Karpas-422 (cell line): ENCODE data around the gene CTXND1. TPM values are rescaled to one million over a fixed set of nuclear protein-coding genes. Genes with fewer than 3 reads are reported as not detected.

Source experiments
- DNase-seq: peaks from one replicate; pipeline ENCODE4 v3.0.0-alpha.2; 2015
- H2AFZ ChIP-seq: fragments of 200-600 bp; sonication (generic); 2 replicates; pipeline ENCODE4 v1.6.1; 2014; ENCODE audit warnings: antibody characterized with exemption, low read length, mixed read lengths
- H3K27ac ChIP-seq: fragments of 200-600 bp; sonication (generic); 2 replicates; pipeline ENCODE4 v1.5.1; 2014; ENCODE audit warnings: mild to moderate bottlenecking, low read length, moderate library complexity
- H3K27me3 ChIP-seq: fragments of 200-600 bp; sonication (generic); 2 replicates; pipeline ENCODE4 v1.6.1; 2014; ENCODE audit warnings: low read length, mixed read lengths
- H3K36me3 ChIP-seq: fragments of 200-600 bp; sonication (generic); 2 replicates; pipeline ENCODE4 v1.6.1; 2014; ENCODE audit warnings: low read length, mixed read lengths; ENCODE audit not compliant: insufficient read depth
- H3K4me1 ChIP-seq: fragments of 200-600 bp; sonication (generic); 2 replicates; pipeline ENCODE4 v1.6.1; 2014; ENCODE audit warnings: mild to moderate bottlenecking, low read length, mixed read lengths
- H3K4me2 ChIP-seq: fragments of 200-600 bp; sonication (generic); 2 replicates; pipeline ENCODE4 v1.6.1; 2014; ENCODE audit warnings: low read length, low read depth, mild to moderate bottlenecking; ENCODE audit not compliant: poor library complexity, severe bottlenecking
- H3K4me3 ChIP-seq: fragments of 200-600 bp; sonication (generic); 2 replicates; pipeline ENCODE4 v1.5.1; 2014; ENCODE audit warnings: mild to moderate bottlenecking, antibody characterized with exemption, low read length, mixed read lengths
- H3K79me2 ChIP-seq: fragments of 200-600 bp; sonication (generic); 2 replicates; pipeline ENCODE4 v1.6.1; 2014; ENCODE audit warnings: mild to moderate bottlenecking, low read length, mixed read lengths
- H3K9ac ChIP-seq: fragments of 200-600 bp; sonication (generic); 2 replicates; pipeline ENCODE4 v1.6.0; 2014; ENCODE audit warnings: low read length
- H3K9me2 ChIP-seq: fragments of 200-600 bp; sonication (generic), shearing (Covaris generic); replicated peaks from 2 replicates; pipeline ENCODE4 v1.6.0; 2014; ENCODE audit warnings: mild to moderate bottlenecking, low read length, moderate library complexity; ENCODE audit not compliant: insufficient read depth
- H3K9me3 ChIP-seq: fragments of 300-700, 200-600 bp; sonication (generic); 2 replicates; pipeline ENCODE4 v1.6.1; 2014; ENCODE audit warnings: low read length, mixed read lengths
- H4K20me1 ChIP-seq: fragments of 200-600 bp; sonication (generic); 2 replicates; pipeline ENCODE4 v1.6.1; 2014; ENCODE audit warnings: mild to moderate bottlenecking, antibody characterized with exemption, low read length, low read depth; ENCODE audit not compliant: insufficient read depth
- total RNA-seq: library from RNA; depleted of rRNA; stranded (reverse); fragments of >200 nt; shearing (Covaris generic); gene quantifications from 2 replicates; pipeline ENCODE4 v1.2.3, GENCODE V29; 2014; ENCODE audit warnings: low replicate concordance

Gene CTXND1
- total RNA-seq, 1 experiment from 2014 or later = not detected

DNA sequence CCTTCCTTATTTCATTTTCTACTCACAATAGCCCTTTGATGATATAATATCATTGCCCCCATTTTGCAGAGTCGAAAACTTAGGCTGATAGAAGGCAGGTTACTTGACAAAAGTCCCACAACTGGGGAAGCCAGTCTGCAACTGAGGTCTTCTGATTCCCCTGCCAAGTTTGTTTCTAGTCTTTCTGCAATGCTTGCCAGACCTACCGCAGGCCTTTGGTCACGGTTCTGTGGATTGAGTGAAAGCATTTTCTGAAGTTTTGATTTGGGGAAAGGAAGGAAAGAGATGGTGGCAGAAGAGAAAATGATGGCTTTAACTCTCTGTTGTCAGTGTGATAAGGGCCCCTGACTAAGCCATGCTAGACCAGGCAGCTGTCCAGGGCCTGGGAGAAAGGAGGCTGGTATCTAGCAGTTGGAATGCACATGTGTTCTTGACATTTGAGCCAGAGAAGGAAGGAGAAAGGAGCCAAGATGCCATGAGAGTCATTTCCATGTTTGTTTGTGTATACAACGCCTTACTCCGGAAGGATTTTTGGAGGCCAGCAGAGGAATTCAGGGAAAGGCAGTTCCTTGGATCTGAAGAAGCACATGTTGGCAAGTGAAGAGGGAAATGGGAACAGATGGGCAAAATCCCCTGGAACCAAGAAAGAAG is 69.3 kb downstream of the CTXND1 start:
- DNase-seq = no peak

GRCh38 chr15:80180986-80181385 is 71.0 kb downstream of the CTXND1 start:
- Histone ChIP-seq H4K20me1 (no peaks in the 10 kb centered on the region), H3K27ac (no peak overlapping the region)

More for the DNA sequence above, 69.3 kb downstream of the CTXND1 start:
- Histone ChIP-seq H3K79me2 (no peaks in the 10 kb centered on the region), H4K20me1 (no peaks in the 10 kb centered on the region), H3K4me2 (no peak overlapping the region), H3K27ac (no peak overlapping the region), H3K4me3 (no peak overlapping the region), H3K9ac (no peak overlapping the region), H3K9me3 (no peaks in the 10 kb centered on the region), H3K27me3 (no peaks in the 10 kb centered on the region), H3K4me1 (peaks cover 11% of the 10 kb centered on the region), H3K36me3 (peaks cover 8% of the 10 kb centered on the region), H3K9me2 (no peaks in the 10 kb centered on the region), H2AFZ (no peak overlapping the region)

GRCh38 chr15:80180468-80180867 is 71.5 kb downstream of the CTXND1 start:
- DNase-seq = no peak
- no peaks in the 10 kb centered on the region for H3K79me2 ChIP-seq
- no peak overlapping the region for H3K4me2 ChIP-seq
- H4K20me1 ChIP-seq = no peaks in the 10 kb centered on the region
- no peaks in the 10 kb centered on the region for H3K27me3 ChIP-seq
- peaks cover 11% of the 10 kb centered on the region for H3K4me1 ChIP-seq
- H3K27ac ChIP-seq = no peak overlapping the region
- H3K9me2 ChIP-seq = no peaks in the 10 kb centered on the region
- no peak overlapping the region for H2AFZ ChIP-seq
- no peak overlapping the region for H3K4me3 ChIP-seq
- no peak overlapping the region for H3K9ac ChIP-seq
- H3K9me3 ChIP-seq = no peaks in the 10 kb centered on the region
- peaks cover 2% of the 10 kb centered on the region; the same call in 1 of the 2 replicates for H3K36me3 ChIP-seq

More at GRCh38 chr15:80180986-80181385, 71.0 kb downstream of the CTXND1 start:
- Histone ChIP-seq H3K4me1 (peaks cover 11% of the 10 kb centered on the region), H3K36me3 (peaks cover 3% of the 10 kb centered on the region), H3K79me2 (no peaks in the 10 kb centered on the region), H3K9me3 (no peaks in the 10 kb centered on the region), H3K9me2 (no peaks in the 10 kb centered on the region), H3K4me2 (no peak overlapping the region), H2AFZ (no peak overlapping the region), H3K4me3 (no peak overlapping the region), H3K9ac (no peak overlapping the region), H3K27me3 (no peaks in the 10 kb centered on the region)
- no peak for DNase-seq

GRCh38 chr15:80179935-80180334 is 72.1 kb downstream of the CTXND1 start:
- H3K4me1 ChIP-seq = peaks cover 11% of the 10 kb centered on the region
- H3K4me3 ChIP-seq = no peak overlapping the region
- H2AFZ ChIP-seq = no peak overlapping the region
- H3K36me3 ChIP-seq = peaks cover 2% of the 10 kb centered on the region; the same call in 1 of the 2 replicates
- no peaks in the 10 kb centered on the region for H3K27me3 ChIP-seq
- no peak overlapping the region for H3K4me2 ChIP-seq
- H3K9ac ChIP-seq = no peak overlapping the region
- no peak for DNase-seq
- H3K9me2 ChIP-seq = no peaks in the 10 kb centered on the region
- no peaks in the 10 kb centered on the region for H3K9me3 ChIP-seq
- H4K20me1 ChIP-seq = no peaks in the 10 kb centered on the region
- H3K27ac ChIP-seq = no peak overlapping the region
- no peaks in the 10 kb centered on the region for H3K79me2 ChIP-seq

DNA sequence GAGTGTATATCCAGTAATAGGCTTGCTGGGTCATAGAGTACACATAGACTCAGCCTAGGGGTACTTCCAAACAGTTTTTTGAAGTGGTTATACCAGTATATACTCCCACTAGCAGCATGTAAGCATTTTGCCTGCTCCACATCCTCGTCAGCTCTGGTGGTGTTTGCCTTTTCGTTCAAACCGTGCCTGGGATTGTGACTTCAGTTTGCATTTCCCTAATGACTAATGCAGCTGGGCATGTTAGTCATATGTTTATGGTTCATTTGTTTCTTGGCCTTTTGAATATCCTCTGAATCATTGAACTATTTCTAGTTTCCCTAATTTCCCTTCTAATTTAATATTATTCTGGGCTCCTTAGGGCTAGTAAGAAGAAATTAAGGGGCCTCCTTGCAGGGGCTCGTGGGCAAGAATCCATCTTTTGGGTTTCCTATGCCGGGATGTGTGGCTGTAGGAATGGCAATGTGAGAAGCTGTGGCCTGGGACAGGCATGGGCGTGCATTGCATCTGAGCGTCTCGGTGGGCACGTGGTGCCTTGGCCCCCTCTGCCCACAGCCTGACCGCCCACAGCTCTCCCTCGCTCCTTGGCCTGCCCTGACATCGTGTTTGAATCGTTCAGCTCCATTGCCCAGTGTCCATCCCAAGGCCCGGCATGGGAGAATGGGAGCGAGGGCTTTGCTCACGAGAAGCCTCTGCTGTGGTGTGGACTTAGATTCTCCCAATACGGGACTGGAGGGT is 72.8 kb downstream of the CTXND1 start:
- no peaks in the 10 kb centered on the region for H3K9me3 ChIP-seq
- no peaks in the 10 kb centered on the region for H3K9me2 ChIP-seq
- H3K9ac ChIP-seq = no peak overlapping the region
- peaks cover 11% of the 10 kb centered on the region for H3K4me1 ChIP-seq
- H3K27ac ChIP-seq = peak overlapping the region; percentile 2; the same call in 1 of the 2 replicates
- H3K79me2 ChIP-seq = no peaks in the 10 kb centered on the region
- peak overlapping the region; percentile 39 for H3K4me2 ChIP-seq
- no peak overlapping the region for H2AFZ ChIP-seq
- peaks cover 2% of the 10 kb centered on the region; the same call in 1 of the 2 replicates for H3K36me3 ChIP-seq
- no peaks in the 10 kb centered on the region for H4K20me1 ChIP-seq
- no peak overlapping the region for H3K4me3 ChIP-seq
- H3K27me3 ChIP-seq = no peaks in the 10 kb centered on the region
- peak; percentile 74 for DNase-seq

DNA sequence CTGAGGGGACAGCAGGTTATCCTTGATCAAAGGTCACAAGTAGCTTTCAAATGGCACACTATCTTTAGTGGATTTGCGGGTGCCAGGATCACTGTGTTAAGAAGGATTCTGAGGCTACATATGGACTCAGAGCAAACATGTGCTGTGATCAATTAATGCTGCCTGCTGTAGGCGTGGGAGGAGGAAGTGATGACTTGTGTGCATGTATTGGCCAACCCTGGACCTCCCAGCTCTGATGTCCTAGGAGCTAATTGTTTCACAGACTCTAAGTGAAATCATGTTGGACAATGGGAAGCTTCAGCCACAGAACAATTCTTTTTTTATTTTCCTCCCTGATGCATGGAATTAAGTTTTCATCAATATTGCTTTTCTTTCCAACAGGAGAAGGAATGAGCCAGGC is 74.9 kb downstream of the CTXND1 start:
- Histone ChIP-seq H3K79me2 (no peaks in the 10 kb centered on the region), H3K9me3 (no peaks in the 10 kb centered on the region), H3K27me3 (no peaks in the 10 kb centered on the region), H3K27ac (no peak overlapping the region), H3K36me3 (peaks cover 2% of the 10 kb centered on the region; the same call in 1 of the 2 replicates), H3K4me2 (no peak overlapping the region), H3K9me2 (no peaks in the 10 kb centered on the region), H3K9ac (no peak overlapping the region), H4K20me1 (no peaks in the 10 kb centered on the region), H3K4me3 (no peak overlapping the region), H2AFZ (no peak overlapping the region), H3K4me1 (peaks cover 11% of the 10 kb centered on the region)
- DNase-seq = no peak

GRCh38 chr15:80176443-80176842 is 75.6 kb downstream of the CTXND1 start:
- Histone ChIP-seq H3K36me3 (peaks cover 2% of the 10 kb centered on the region; the same call in 1 of the 2 replicates), H3K9me2 (no peaks in the 10 kb centered on the region), H3K9ac (no peak overlapping the region), H3K27me3 (no peaks in the 10 kb centered on the region), H3K27ac (no peak overlapping the region), H3K79me2 (no peaks in the 10 kb centered on the region), H4K20me1 (no peaks in the 10 kb centered on the region), H3K4me2 (no peak overlapping the region), H3K4me3 (no peak overlapping the region), H3K9me3 (no peaks in the 10 kb centered on the region), H3K4me1 (peaks cover 11% of the 10 kb centered on the region), H2AFZ (no peak overlapping the region)
- DNase-seq = no peak

DNA sequence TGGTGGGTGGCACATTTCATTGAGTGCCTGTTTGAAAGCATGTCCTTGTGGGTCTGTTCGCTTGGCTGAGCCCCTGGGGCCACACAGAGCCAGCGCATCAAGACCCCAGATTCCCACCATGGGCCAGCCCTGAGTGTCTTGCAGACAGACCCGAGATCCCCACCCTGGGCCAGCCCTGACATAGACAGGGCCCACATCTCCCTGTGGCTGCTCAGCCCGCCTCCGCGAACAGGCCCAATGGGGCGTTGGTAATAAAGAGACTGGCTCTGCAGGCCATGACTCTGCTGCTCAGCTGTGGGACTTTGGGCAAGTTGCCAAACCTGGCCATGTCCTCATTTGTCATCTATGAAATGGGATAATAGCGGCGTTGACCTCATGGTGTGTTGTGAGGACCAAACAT is 76.6 kb downstream of the CTXND1 start:
- Histone ChIP-seq H3K36me3 (no peaks in the 10 kb centered on the region; the same call in 1 of the 2 replicates), H3K4me2 (no peak overlapping the region), H3K9me3 (no peaks in the 10 kb centered on the region), H3K27me3 (no peaks in the 10 kb centered on the region), H3K4me3 (no peak overlapping the region), H3K9ac (no peak overlapping the region), H3K4me1 (peaks cover 11% of the 10 kb centered on the region), H3K9me2 (no peaks in the 10 kb centered on the region), H3K27ac (no peak overlapping the region), H4K20me1 (no peaks in the 10 kb centered on the region), H2AFZ (no peak overlapping the region), H3K79me2 (no peaks in the 10 kb centered on the region)
- DNase-seq = no peak
